Skin of body (tissue), 2 donors: ENCODE results near the gene HIGD1C. TPM values are rescaled to one million over a fixed set of nuclear protein-coding genes. Genes with fewer than 3 reads are reported as not detected.
"Not testable (repeated sequence)": the region's sequence is repeated elsewhere in the genome, so short reads cannot be mapped to it uniquely, and the experiment has no call there.

Experiments used
- DNase-seq: peaks from one replicate; lab custom pipeline; 2025; lab: John Stamatoyannopoulos, UW
- total RNA-seq: library from RNA; depleted of rRNA; stranded (reverse); fragments of >200 nt; gene quantifications from one replicate; pipeline ENCODE4 v1.2.3, GENCODE V29; 2014

HIGD1C gene
- not detected for total RNA-seq

- no peak for DNase-seq
Measured at GRCh38 chr12:50952510-50952909, at the start of gene HIGD1C. Gene HIGD1C (plus strand): TSS chr12:50952544. CDS start chr12:50953999, 1,455 bp downstream.

- DNase-seq: not testable (repeated sequence)
Measured at GRCh38 chr12:50908479-50908878, 43.9 kb upstream of the HIGD1C start.

- not testable (repeated sequence) for DNase-seq
Measured at GRCh38 chr12:50912361-50912760, 40.0 kb upstream of the HIGD1C start.

GRCh38 chr12:50913224-50913623 lies 39.1 kb upstream of the HIGD1C start:
- DNase-seq: no peak

- DNase-seq: no peak
Measured at GRCh38 chr12:50914872-50915484, 37.4 kb upstream of the HIGD1C start.

- DNase-seq: no peak
Measured at GRCh38 chr12:50916292-50916691, 36.1 kb upstream of the HIGD1C start.

GRCh38 chr12:50918584-50919316 lies 33.6 kb upstream of the HIGD1C start:
- DNase-seq: no peak

GRCh38 chr12:50922820-50923219 lies 29.5 kb upstream of the HIGD1C start:
- DNase-seq: no peak

- no peak for DNase-seq
Measured at GRCh38 chr12:50923361-50924130, 28.8 kb upstream of the HIGD1C start.

- DNase-seq: no peak
Measured at GRCh38 chr12:50924131-50924438, 28.3 kb upstream of the HIGD1C start.

- peak; percentile 91 for DNase-seq
Measured at GRCh38 chr12:50924439-50925341, 27.7 kb upstream of the HIGD1C start.

GRCh38 chr12:50925342-50925651 lies 27.0 kb upstream of the HIGD1C start:
- DNase-seq: no peak

GRCh38 chr12:50925920-50926319 lies 26.4 kb upstream of the HIGD1C start:
- no peak for DNase-seq

- no peak for DNase-seq
Measured at GRCh38 chr12:50926415-50926814, 25.9 kb upstream of the HIGD1C start.

- DNase-seq: not testable (repeated sequence)
Measured at GRCh38 chr12:50926932-50927331, 25.4 kb upstream of the HIGD1C start.

- DNase-seq: no peak
Measured at GRCh38 chr12:50927356-50927755, 25.0 kb upstream of the HIGD1C start.

GRCh38 chr12:50927766-50928224 lies 24.5 kb upstream of the HIGD1C start:
- DNase-seq: no peak

GRCh38 chr12:50928392-50928791 lies 24.0 kb upstream of the HIGD1C start:
- DNase-seq: no peak

GRCh38 chr12:50929831-50930230 lies 22.5 kb upstream of the HIGD1C start:
- DNase-seq: no peak

GRCh38 chr12:50930477-50930876 lies 21.9 kb upstream of the HIGD1C start:
- not testable (repeated sequence) for DNase-seq

GRCh38 chr12:50932787-50933280 lies 19.5 kb upstream of the HIGD1C start:
- no peak for DNase-seq
